ENCODE data around the gene MCRIP1.

The MCRIP1 gene

DNA sequence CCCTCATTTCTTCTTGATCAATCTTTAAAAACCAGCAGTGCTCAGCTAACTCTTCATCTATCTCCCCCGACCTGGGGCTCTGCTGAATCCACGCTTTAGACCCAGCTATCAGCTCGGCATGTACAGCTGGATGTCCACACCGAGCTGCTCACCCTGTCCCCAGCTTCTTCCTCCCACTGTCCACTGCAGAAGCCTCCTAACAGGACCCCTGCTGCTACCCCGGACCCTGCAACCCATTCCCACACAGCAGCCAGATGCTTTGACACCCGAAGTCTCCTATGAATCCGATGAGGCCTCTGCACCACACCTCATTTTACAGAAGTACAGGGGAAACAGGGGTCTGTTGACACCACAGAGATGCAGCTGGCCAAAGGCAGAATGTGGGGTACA is 15.3 kb downstream of the MCRIP1 start:
- no peak for DNase-seq

DNA sequence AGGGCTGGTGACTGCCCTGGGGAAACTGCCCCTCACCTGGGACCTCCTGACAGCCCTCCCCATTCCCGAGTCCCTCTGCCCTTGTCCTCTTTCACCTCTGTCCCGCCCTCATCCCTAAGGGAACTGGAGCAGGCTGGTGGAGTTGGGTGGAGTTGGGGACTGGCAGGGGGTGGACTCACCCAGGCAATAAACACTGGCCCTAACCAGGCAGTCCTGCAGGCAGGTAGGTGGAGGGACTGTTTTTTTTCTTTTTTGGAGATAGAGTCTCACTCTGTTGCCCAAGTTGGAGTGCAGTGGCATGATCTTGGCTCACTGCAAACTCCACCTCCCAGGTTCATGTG is 17.5 kb downstream of the MCRIP1 start:
- no peak for DNase-seq

DNA sequence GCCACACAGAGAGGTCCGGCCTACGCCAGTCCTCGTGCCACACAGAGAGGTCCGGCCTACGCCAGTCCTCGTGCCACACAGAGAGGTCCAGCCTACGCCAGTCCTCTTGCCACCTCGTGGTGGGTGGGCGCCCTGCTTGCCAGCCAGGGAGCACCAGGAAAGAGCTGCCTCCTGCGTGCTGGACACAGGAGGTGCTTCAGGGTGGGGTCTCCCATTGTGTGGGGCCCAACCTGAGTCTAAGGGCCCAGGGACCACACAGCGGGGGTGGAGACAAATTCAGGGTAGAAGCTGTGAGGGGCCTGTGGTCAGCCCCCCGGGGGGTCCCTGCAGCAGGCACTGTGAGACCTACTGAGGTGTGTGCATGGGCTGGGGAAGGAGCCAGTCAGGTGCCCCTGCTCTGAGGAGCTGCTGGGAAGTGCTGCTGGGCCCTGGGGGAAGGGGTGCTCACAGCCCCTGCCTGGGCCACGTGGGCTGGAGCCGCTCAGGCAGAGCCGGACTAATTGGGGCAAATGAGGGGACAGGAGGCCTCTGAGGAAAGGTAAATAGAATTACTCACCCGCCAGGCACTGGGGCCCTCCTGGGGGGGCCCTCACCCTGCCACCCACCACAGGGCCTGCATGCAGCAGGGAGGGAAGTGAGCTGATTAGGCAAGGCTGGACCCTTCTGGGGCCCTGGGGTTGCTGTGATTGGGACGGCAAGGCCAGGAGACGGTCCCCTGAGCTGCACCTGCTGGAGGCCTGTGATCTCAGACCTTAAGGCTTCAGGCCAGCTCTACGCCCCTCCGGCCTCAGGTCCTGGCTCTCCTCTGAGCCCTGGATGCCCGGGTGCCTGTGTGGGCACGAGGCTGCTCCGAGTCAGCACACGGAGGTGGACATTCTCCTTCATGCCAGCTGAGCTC is 18.1 kb downstream of the MCRIP1 start:
- DNase-seq: no peak

DNA sequence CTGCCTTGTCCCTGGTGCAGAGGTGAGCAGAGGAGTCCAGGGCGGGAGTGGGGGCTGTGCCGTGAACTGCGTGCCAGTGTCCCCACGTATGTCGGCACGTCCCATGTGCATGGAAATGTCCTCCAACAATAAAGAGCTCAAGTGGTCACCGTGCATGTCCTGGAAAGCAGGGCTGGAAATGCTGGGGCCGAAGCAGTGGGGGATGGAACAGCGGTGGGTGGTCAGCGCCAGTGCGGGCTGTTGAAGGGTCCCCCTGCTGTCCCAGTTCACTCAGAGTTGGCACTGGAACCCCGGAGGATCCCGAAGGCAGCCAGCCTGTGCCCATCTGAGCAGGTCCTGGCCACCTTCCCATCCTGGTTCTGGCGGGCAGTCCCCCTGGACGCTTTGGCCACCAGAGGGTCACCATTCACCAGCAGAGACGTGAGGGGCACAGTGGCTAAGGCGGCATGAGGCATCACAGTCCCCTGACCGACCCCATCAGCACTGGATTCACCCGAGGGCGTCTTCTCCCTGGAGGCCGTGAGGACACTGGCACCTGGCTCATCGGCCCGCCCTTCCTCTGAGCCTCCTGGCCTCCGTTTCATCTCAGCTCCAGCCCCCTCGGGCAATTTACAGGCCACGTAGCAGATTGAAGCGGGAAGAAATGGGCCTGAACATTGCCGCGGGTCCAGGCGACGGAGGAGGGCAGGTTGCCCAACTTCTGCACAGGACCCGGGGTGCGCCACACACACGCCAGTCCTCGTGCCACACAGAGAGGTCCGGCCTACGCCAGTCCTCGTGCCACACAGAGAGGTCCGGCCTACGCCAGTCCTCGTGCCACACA is 19.0 kb downstream of the MCRIP1 start:
- DNase-seq: no peak

DNA sequence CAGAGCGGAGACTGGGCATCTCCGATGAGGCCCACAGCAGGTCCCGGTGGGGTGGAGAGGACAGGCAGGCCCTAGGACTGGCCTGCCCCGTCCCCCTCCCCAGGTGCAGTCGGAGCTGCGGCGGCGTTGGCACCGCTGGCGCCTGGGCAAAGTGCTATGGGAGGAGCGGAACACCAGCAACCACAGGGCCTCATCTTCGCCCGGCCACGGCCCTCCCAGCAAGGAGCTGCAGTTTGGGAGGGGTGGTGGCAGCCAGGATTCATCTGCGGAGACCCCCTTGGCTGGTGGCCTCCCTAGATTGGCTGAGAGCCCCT is 19.8 kb downstream of the MCRIP1 start:
- no peak for DNase-seq

DNA sequence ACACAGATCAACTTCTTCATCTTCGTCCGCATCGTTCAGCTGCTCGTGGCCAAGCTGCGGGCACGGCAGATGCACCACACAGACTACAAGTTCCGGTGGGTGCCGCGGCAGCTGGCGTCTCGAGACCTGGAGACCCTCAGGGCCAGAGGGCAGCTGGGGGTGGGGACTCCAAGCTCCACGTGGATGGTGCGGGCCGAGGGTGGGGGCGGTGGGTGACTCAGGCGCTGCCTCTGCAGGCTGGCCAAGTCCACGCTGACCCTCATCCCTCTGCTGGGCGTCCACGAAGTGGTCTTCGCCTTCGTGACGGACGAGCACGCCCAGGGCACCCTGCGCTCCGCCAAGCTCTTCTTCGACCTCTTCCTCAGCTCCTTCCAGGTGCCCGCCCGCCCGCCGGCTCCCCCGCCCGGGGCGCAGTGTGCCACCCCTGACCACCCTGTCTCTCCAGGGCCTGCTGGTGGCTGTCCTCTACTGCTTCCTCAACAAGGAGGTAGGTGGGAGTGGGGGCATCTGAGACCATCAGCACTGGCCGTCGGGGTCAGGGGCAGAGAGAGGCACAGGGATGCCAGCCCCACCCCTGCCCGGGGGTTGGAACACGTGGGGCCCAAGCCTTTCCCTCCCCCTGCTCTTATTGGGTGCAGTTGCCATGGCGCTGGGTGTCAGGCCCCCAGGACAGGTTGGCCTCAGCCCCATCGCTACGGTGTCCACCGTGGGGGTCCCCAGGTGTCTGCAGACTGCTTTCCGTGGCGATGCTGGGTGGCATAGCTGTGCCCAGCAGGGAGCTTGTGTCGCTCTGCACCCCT is 20.3 kb downstream of the MCRIP1 start:
- no peak for DNase-seq

DNA sequence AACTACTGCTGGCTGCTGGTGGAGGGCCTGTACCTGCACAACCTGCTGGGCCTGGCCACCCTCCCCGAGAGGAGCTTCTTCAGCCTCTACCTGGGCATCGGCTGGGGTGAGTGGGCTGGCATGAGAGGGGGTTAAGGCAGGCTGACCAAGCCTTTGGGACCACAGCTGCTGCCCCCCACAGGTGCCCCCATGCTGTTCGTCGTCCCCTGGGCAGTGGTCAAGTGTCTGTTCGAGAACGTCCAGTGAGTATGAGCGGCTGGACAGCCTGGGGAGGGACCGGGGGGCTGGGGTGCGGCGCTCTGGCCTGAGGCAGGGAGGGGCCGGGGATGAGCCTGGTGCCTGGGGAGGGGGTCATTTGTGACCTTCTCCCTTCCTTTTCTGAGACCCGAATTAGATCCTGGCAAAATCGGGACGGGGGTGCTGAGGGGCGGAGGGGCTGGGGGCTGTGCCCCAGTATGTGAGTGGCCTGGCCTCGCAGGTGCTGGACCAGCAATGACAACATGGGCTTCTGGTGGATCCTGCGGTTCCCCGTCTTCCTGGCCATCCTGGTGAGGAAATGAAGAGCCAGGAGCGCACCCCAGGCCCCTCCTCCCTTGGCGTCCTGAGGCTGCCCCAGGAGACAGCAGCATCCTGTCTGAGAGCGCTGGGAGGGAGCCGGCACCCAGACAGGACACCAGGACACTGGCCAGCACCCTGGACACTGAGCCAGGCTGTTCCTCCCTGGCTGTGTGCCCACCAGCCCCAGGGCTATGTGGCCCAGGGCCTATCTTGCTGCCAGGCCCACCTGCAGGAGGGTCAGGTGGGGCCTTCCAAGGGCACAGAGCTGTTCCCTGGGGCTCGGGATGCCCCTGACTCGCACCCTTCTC is 21.2 kb downstream of the MCRIP1 start:
- no peak for DNase-seq

DNA sequence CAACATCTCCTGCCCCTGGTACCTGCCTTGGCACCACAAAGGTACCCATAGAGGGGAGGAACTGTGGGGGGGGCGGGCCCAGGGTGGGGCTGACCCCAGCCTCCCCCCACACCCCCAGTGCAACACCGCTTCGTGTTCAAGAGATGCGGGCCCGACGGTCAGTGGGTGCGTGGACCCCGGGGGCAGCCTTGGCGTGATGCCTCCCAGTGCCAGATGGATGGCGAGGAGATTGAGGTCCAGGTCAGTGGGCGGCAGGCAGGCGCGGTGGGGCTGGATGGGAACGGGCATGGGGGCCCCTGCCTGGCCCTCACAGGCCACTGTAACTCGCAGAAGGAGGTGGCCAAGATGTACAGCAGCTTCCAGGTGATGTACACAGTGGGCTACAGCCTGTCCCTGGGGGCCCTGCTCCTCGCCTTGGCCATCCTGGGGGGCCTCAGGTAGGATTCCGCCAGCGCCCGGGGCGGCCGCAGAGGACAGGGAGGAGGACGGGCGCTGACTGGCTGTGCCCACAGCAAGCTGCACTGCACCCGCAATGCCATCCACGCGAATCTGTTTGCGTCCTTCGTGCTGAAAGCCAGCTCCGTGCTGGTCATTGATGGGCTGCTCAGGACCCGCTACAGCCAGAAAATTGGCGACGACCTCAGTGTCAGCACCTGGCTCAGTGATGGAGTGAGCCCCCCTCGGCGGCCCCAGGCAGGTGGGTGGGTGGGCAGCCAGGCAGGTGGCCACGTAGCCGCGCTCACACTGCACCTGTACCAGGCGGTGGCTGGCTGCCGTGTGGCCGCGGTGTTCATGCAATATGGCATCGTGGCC is 22.0 kb downstream of the MCRIP1 start:
- no peak for DNase-seq

DNA sequence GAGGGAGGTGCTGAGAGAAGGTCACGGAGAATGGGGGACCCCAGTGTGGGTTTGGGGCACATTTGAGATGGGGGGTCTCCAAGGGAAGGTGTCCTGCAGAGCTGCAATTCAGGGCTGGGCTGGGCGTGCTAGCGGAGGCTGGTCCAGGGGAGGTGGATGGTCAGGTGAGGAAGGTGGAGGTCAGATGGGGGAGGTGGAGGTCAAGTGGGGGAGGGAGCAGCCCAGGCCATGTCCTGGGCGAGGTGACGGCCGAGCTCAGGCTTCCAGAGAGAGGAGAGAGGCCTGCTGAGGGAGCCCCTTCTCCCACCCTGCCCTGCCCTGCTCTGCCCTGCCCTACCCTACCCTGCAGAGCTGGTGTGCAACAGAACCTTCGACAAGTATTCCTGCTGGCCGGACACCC is 22.6 kb downstream of the MCRIP1 start:
- no peak for DNase-seq

DNA sequence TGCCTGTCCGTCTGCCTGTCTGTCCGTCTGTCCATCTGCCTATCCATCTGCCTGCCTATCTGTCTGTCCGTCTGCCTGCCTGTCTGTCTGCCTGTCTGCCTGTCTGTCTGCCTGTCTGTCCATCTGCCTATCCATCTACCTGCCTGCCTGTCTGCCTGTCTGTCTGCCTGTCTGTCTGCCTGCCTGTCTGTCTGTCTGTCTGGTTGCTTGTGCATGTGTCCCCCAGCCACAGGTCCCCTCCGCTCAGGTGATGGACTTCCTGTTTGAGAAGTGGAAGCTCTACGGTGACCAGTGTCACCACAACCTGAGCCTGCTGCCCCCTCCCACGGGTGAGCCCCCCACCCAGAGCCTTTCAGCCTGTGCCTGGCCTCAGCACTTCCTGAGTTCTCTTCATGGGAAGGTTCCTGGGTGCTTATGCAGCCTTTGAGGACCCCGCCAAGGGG is 23.5 kb downstream of the MCRIP1 start:
- DNase-seq: no peak

DNA sequence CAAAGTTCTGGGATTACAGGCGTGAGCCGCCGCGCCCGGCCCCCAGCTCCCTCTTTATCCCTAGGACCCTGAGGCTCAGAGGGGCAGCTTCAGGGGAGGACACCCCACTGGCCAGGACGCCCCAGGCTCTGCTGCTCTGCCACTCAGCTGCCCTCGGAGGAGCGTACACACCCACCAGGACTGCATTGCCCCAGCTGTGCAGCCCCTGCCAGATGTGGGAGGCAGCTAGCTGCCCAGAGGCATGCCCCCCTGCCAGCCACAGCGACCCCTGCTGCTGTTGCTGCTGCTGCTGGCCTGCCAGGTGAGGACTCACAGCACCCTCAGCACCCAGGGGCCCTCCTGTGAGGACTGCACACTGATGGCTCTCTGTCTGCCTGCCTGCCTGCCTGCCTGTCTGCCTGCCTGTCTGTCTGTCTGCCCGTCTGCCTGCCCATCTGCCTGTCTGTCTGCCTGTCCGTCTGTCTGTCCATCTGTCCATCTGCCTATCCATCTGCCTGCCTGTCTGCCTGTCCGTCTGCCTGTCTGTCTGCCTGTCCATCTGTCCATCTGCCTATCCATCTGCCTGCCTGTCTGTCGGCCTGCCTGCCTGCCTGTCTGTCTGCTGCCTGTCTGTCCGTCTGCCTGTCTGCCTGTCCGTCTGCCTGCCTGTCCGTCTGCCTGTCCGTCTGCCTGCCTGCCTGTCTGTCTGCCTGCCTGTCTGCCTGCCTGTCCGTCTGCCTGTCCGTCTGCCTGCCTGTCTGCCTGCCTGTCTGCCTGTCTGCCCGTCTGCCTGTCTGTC is 24.1 kb downstream of the MCRIP1 start:
- no peak for DNase-seq

DNA sequence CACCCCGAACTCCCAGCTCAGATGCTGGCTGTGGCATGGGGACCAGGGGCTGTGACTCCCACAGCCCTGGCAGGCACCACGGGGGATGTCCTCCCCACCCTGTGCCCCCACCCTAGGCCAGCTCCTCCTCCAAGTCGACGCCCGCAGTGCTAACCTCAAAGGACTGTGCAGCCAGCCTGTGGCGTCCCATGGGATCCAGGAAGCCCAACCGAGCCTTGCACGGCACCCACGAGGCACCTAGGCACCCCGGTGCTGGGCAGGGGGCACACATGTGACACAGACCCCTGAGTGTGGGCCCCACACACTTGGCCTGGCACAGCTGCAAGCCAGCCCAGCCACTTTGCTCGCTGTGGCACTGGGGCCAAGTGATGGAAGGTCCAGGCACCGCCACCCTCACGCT is 25.3 kb downstream of the MCRIP1 start:
- no peak for DNase-seq

DNA sequence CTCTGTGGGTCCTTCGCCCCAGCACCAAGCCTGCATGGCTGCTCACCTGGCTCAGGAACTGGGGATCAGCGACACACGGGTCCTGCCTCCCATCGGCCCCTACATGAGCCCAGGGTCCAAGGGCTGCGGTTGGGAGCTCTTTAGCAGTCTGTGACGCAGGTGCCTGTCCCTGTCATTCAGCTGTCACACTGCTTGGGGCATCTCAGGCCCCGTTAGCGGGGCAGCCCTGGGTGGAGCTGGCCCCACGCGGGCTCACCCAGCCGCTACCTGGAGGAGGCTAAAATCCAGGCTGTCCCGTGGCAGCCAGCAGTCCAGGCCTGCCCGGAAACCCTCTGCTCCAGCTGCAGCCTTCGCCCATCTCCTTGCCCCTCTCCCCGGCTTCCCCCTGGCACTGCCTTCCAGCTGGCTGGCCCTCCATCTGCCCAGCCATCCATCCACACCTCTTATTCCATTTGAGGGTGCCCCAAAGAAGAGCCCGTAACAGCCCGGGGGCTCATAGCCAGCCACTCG is 25.8 kb downstream of the MCRIP1 start:
- DNase-seq: no peak

DNA sequence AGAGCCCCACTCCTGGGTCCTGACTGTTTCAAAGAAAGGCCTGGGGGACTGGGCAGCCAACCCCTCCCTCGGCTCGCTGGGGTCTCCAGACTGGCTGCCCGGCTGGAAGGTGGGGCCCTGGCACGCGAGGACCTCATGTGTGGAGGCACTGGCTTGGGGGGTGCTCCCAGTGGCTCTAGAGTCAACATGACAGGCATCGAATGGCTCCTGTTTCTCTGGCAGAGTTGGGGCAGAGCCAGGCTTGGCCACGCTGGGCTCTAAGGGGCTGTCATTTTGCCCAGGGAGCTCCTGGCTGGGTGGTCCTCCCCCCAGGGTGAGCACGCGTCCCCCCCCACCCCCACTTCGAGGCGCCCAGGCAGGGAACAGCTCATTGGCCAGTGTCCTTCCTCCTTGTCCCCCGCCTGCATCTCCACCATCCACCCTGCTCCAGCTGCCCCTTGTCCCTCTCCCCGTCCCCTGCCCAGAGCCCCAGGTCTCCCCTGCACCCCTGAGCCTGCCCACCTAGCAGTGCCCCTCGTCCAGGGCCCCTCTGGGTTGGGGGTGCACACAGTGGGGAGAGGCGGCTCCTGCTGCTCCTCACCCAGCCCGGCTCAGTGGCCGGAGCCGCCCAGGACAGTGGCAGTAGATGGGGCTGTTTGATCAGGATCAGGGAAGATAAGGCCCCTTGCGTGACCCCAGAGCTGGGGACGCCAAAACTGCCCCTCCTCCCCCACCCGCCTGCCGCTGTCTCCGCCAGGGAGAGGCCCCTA is 26.5 kb downstream of the MCRIP1 start:
- no peak for DNase-seq

DNA sequence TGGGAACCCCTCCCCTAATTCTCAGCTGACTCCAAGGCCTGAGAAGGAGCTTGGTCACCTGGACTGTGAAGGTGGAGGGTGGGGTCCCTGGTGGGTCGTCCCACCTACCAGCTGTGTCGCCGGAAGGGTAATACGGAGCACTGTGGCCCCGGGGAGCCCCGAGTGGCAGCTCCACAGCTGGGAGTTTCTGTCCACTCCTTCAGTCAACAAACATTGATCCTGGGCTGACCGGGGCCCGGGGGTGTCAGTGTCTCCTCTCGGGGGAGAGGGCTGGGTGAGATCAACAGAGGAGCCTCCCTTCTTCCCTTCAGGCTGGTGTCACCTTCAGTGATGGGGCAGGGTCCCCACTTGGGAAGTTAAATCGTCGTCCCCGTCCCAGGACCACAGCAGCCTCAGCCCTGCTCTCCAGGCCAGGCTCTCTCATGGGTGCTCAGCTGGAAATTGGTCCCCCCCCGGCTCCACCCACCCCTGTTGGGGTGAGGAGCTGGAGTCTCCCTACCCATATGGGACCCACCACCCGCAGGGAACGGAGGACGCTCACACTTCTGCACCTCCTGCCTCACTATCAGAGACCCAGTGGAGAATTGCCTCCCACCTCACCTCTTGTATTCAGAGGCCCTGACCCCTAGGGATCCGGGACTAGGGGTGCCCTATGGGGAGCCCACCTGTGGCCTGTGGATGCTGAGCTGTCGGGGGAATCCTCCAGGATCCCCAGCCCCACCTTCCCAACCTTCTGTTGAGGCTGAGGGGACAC is 27.2 kb downstream of the MCRIP1 start:
- DNase-seq: no peak

DNA sequence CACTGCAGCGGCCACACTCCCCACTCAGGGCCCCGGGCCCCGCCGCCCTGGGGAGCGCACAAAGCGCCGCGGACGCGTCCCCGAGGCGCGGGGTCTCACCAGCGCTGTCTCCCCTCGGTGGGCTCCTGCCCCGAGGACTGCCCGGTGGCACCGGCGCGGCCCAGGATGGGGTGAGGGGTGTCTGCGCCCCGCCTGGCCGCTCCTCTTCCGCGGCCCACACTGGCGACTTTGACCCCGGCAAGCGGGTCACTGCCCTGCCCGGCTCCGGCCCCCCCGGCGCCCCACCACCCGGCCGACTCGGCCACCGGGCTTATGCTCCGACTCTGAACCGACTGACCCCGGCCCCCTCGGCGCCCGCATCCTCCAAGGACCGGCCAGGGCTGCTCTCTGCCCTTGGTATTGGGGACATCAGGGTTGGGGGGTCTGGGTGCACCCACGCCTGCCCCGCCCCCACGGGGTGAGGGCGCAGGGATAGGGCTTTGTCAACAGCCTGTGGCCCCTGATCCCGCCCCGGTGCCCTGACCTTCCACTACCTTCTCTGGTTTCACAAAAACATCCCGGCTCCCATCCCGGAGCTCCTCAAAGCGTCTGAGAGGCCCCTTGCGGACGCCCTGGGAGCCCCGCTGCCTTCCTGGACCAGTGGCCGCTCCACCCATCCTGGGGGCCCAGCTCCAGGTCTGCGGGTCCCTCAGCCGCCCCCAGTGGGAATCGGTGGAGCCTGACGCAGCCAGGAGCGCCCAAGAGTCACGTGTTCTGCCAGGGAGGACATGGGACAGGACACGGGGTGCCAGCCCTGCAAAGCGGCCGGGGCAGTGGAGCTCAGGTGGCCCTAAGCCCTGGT is 28.3 kb downstream of the MCRIP1 start:
- DNase-seq: no peak

DNA sequence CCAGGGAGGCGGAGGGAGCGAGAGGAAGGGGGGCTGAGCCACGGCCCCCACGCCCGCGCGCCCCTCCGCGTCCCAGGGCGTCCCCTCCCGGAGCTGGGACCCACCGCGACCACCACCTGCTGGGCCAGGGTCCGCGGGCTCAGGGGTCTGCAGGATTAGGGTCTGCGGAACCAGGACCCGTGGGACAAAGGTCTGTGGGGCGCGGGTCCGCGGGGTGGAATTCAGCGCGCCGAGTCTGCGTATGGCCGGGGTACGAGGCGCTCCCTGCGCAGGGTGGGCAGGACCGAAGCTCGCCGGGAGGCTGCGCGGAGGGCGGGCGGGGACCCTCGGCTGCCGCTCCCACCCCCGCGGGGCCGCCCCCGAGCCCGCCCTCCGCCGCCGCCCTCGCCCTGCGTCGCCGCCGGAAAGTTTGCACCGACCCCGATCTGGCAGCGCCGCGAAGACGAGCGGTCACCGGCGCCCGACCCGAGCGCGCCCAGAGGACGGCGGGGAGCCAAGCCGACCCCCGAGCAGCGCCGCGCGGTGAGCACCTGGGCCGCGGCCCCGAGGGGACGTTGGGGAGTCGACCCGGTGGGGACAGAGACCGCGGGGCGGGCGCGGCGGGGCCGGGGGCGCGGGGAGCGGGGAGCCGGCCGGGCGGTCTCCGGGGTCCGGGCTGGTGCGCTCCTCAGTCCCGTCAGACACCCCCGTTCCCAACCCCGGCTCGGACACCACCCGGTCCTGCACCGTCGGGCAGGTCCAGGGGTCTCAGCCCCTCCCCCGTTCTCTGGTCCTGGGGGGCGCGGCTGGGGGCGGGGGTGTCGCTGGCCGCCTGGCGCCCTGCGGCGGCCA is 29.1 kb downstream of the MCRIP1 start, which contains the start of gene GCGR:
Gene GCGR (plus strand): TSS at position 423 of the 831 bp plus-strand sequence. CDS start 4,869 bp downstream, outside the sequence.
- no peak for DNase-seq

Data from CD4-positive, alpha-beta T cell treated with Interleukin-17A for 1 hour (primary cell).